Measurements from ENCODE around the gene INO80B. TPM values are rescaled to one million over a fixed set of nuclear protein-coding genes. Genes with fewer than 3 reads are reported as not detected.

The INO80B gene
- total and polyA plus RNA-seq, 12 donors: 13.6 to 133 (median 40.0) TPM

DNA sequence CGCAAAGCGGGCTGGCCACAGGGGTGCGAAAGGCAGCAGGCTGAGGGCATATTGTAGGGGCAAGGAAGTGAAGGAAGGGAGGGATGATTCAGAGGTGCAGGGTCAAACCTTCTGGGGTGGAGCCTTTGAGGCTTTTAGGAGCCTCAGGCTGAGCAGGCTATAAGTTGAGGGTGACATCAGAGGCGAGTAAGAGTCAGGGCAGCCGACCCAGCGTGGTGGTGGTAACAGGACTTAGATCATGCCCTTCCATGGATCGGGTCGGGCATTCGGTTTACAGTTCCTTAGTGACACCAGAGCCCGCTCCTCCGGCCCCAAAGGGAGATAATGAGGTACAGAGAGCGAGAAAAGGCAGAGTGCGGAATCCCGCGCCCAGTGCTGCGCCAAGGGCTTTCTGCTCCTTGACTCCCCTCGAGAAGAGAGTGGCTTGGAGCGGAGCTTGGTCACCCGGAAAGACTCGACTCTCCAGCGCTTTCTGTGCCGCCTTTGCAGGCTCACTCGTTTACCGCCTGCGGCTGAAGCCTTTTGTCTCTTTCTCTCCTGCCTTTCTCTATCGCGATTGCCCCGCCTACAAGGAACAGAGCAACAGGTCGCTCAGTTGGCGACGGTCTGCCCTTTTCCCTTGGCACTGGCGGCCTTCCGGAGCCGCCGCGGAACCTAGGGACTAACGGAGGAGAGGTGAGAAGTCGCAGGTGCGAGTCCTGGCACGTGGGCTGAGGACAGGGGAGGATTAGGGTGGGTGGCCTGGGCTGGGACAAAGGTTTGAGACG lies 43.8 kb downstream of the INO80B start:
- WGBS, 4 donors: 2 to 4% (median 4%) methylated on average over 32 to 41 of the region's 41 CpGs
- H3K36me3 ChIP-seq (replicated peaks in 1 of 2): peaks cover 0 to 4% of the 10 kb centered on the region in 2 donors
- DNase-seq: no peak
- H3K9me3 ChIP-seq (replicated peaks in 1 of 3): no peaks in the 10 kb centered on the region
- H3K4me1 ChIP-seq (replicated peaks in 1 of 2): peaks cover 6 to 34% of the 10 kb centered on the region in 2 donors
- H3K4me3 ChIP-seq: peak overlapping the region in 1 of 4 donors; percentile 39
- H3K27ac ChIP-seq: no peak overlapping the region
- H3K27me3 ChIP-seq: peaks cover 39% of the 10 kb centered on the region
- TF ChIP-seq, protein P1, sequence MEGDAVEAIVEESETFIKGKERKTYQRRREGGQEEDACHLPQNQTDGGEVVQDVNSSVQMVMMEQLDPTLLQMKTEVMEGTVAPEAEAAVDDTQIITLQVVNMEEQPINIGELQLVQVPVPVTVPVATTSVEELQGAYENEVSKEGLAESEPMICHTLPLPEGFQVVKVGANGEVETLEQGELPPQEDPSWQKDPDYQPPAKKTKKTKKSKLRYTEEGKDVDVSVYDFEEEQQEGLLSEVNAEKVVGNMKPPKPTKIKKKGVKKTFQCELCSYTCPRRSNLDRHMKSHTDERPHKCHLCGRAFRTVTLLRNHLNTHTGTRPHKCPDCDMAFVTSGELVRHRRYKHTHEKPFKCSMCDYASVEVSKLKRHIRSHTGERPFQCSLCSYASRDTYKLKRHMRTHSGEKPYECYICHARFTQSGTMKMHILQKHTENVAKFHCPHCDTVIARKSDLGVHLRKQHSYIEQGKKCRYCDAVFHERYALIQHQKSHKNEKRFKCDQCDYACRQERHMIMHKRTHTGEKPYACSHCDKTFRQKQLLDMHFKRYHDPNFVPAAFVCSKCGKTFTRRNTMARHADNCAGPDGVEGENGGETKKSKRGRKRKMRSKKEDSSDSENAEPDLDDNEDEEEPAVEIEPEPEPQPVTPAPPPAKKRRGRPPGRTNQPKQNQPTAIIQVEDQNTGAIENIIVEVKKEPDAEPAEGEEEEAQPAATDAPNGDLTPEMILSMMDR (IDR thresholded peaks at IDR 0.05): no peak
- no peak for TF ChIP-seq POLR2A (IDR thresholded peaks at IDR 0.05)
- intact Hi-C loops (cut with DNase I): no loop called here

DNA sequence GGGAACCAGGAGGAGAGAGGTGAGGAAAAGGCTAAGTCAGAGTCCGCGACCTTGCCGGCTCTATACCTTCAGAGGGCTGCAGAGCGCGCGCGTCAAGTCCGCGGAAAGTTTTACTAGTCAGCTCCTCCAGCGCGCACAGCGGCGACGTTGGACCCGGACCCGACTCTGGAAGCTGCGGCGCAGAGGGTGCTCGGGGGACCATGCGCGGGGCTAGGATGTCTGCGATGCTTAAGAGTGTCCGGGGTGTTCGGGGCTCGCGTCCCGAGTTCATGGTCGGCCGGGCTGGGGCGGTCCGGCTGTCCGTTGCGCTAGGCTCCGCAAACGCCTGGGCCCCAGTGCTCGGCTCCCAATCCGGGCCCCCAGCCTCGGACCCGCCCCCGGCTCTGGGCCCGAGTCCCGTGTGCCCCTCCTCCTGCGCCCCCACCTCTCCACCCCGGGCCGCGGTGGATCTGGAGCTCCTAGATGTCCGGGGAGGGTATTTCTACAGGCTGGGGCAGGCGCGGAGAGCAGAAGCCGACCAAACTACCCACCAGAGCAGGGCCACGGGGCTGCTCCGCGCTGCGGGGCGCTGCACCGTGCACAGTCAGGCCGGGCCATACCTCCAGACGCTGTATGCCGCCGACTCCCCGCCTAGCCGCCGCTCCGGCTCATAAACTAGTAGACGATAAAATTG lies 44.5 kb downstream of the INO80B start, which contains the start of gene LBX2:
Gene LBX2, minus strand, starts transcription at position 337 of the 673 bp plus-strand sequence. Its CDS starts 66 bp downstream, at position 271.
- no peak for DNase-seq
- WGBS, 4 donors: 5 to 14% (median 7%) methylated on average over 8 to 65 of the region's 65 CpGs
- Histone ChIP-seq H3K4me1 (replicated peaks in 1 of 2) (peaks cover 6 to 42% of the 10 kb centered on the region in 2 donors), H3K27ac (no peak within 1 kb of the TSS), H3K9me3 (replicated peaks in 1 of 3) (no peaks in the 10 kb centered on the region), H3K27me3 (peaks cover 39% of the 10 kb centered on the region), H3K36me3 (replicated peaks in 1 of 2) (no peaks in the 10 kb centered on the region), H3K4me3 (peak within 1 kb of the TSS in 1 of 4 donors; percentile 39)
- intact Hi-C loops (cut with DNase I): no loop called here
- TF ChIP-seq, protein P1 (IDR thresholded peaks at IDR 0.05): no peak
- TF ChIP-seq POLR2A (IDR thresholded peaks at IDR 0.05): no peak

DNA sequence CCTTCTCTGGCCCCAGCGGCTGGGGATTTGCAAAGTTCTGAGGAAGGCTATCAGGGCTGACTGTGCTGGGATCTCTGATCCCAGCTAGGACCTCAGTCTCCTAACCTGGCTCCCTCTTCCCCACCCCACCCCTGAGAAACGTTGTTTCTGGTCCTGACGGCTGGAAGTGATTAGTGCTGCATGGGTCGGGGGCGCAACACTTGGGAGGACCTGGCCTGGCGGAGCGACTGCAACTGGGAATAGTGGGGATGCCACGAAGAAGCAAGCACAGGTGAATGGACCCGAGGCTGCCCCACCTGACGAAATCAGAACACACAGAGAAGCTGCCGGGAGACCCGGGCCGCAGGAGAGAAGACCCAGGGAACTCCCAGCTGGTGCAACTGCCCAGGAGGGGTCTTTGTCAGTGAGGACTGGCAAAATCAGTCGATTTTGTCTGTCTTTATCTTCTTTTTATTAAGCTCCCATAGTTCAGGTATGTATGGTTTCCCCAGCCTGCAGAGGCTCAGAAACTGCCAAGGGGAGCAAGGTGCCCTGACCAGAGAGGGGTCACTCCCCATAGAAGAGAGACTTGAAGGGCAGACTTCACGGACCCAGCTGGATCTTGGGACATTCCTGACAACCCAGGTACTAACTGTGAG lies 45.2 kb downstream of the INO80B start:
- peaks cover 39% of the 10 kb centered on the region for H3K27me3 ChIP-seq
- intact Hi-C loops (cut with DNase I): no loop called here
- no peak for TF ChIP-seq POLR2A (IDR thresholded peaks at IDR 0.05)
- TF ChIP-seq, protein P1 (IDR thresholded peaks at IDR 0.05): no peak
- peaks cover 0 to 5% of the 10 kb centered on the region in 2 donors for H3K36me3 ChIP-seq (replicated peaks in 1 of 2)
- DNase-seq: no peak
- no peaks in the 10 kb centered on the region for H3K9me3 ChIP-seq (replicated peaks in 1 of 3)
- no peak overlapping the region for H3K27ac ChIP-seq
- no peak overlapping the region for H3K4me3 ChIP-seq
- peaks cover 6 to 46% of the 10 kb centered on the region in 2 donors for H3K4me1 ChIP-seq (replicated peaks in 1 of 2)
- WGBS, 4 donors: 48 to 56% (median 52%) methylated on average over 14 to 15 of the region's 15 CpGs

DNA sequence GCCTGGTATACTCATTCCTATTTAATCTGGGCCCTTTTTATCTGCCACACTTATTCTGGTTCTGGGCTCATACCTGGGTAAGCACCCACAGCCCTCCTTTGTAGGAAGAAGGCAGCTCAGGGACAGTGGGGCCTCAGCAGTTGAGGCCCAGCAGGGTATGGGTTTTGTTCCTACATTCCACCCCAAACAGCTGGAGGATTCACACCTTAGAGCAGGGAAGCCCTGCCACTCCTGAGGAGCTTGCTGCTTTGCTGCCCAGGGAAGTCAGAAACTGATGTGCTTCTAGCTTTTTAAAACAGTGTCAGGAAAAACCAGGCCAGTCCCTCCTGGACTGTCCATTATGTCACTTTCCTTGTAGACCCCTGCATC lies 45.7 kb downstream of the INO80B start:
- Histone ChIP-seq H3K27ac (no peak overlapping the region), H3K4me1 (replicated peaks in 1 of 2) (peaks cover 6 to 51% of the 10 kb centered on the region in 2 donors), H3K9me3 (replicated peaks in 1 of 3) (no peaks in the 10 kb centered on the region), H3K27me3 (peaks cover 39% of the 10 kb centered on the region), H3K36me3 (replicated peaks in 1 of 2) (peaks cover 0 to 10% of the 10 kb centered on the region in 2 donors), H3K4me3 (no peak overlapping the region)
- intact Hi-C loops (cut with DNase I): no loop called here
- no peak for DNase-seq
- TF ChIP-seq, protein P1 (IDR thresholded peaks at IDR 0.05): no peak
- no peak for TF ChIP-seq POLR2A (IDR thresholded peaks at IDR 0.05)
